Left renal cortex interstitium (tissue), 4 donors: ENCODE data around the gene CLVS2. TPM values are rescaled to one million over a fixed set of nuclear protein-coding genes. Genes with fewer than 3 reads are reported as not detected.

Experiments used
- DNase-seq, 4 donors: peaks; one replicate each; pipeline ENCODE4 v3.0.0-alpha.2; 2013; ENCODE audit warnings: low read depth in 4 of 4, low spot score in 2 of 4, missing footprints in 1 of 4
- polyA plus RNA-seq, 4 donors: library from polyadenylated mRNA; unstranded; fragments of 120-200 nt; gene quantifications; one replicate each; pipeline ENCODE4 v1.2.1, GENCODE V29; 2013; ENCODE audit not compliant: insufficient read length in 4 of 4

The CLVS2 gene
- polyA plus RNA-seq, 4 donors = 0.17 to 0.28 (median 0.22) TPM

DNA sequence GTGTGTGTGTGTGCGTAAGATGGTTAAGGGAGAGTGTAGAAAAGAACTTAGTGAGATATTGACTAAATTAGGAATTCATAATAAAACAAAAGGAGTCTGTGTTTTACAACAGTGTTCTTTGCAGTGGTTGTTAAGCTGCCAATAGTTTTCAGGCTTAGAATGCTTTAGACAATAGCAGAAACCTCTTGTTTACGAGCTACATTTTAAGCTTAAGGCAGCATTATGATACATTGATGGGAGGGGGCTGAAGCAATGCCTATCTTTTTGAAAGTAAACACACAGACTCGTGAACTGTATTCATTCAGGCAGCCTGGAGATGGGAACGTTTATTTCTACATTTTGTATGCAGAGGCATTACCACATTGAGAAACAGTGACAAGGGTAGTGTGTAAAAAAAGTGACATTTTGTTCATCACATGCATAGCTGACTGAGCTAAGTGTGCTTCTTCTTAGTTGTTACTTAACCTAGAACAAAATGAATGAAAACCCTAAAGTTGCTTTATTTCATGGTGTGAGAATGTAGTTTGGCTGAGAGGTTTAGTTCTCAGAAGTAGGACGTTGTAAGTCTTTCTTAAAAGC is 21.2 kb downstream of the CLVS2 start:
- DNase-seq = no peak

DNA sequence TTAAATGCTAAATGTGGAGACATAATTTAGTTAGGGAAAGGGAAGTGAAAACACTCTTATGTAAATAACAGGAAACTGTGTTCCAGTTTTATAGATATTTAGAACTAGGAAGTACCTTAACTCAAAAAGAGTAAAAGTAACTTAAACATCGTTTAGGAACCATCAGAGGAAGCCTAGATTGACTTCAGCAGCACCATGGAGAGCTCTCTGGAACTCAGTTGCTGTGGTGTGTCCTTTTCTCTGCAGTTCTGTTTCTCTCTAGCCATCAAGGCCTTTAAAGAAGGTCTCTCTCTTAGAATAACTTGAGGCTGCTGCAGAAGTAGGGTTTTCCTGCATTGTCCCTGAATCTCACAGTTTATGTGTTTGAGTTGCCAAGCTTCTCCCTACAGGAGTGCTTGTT is 26.9 kb downstream of the CLVS2 start:
- peak in 1 of 4 donors; percentile 24 for DNase-seq

GRCh38 chr6:123024976-123025375 is 28.9 kb downstream of the CLVS2 start:
- DNase-seq = peak in 1 of 4 donors; percentile 12

- DNase-seq = no peak
These were observed 31.4 kb downstream of the CLVS2 start for GRCh38 chr6:123027408-123027807.

DNA sequence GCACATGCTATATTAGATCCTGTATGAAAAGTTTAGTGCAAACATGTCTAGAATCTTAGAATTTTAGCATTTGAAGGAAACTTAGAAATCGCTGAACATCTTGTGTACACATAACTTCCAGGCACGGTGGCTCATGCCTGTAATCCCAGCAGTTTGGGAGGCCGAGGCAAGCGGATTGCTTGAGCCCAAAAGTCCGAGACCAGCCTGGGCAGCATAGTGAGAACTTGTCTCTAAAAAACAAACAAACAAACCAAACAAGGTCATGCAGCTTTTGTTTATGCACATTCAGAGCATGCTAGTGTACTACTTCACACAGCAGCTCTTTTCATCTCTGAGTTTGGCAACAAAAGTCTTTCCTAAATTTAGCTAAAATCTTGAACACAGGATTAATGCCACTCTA is 32.2 kb downstream of the CLVS2 start:
- DNase-seq = no peak

GRCh38 chr6:123030282-123030681 is 34.2 kb downstream of the CLVS2 start:
- no peak for DNase-seq

DNA sequence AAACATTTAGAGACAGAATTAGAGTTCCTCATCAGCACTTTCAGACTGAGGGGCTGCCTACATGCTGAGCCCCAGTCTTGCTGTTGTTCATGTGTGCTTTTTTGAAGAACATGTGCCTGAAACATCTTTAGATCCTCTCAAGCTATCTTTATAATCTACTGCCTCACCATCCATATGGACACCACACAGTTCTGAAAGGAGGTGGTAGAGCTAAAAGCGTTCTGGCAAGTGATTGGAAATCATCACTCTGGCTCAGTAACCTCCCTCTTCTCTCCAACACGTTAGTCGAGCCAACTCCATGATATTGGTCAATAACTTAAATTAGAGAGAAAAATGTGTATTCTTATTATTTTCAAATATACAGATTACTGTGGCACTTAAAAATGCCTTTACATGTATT is 40.6 kb downstream of the CLVS2 start:
- no peak for DNase-seq

- DNase-seq = no peak
These were observed 43.4 kb downstream of the CLVS2 start for GRCh38 chr6:123039431-123039830.

GRCh38 chr6:123042401-123042800 is 46.4 kb downstream of the CLVS2 start:
- DNase-seq = no peak

- no peak for DNase-seq
These were observed 48.4 kb downstream of the CLVS2 start for GRCh38 chr6:123044341-123044860.

GRCh38 chr6:123053602-123054225 is 57.7 kb downstream of the CLVS2 start:
- DNase-seq = peak in 1 of 4 donors; percentile 4

DNA sequence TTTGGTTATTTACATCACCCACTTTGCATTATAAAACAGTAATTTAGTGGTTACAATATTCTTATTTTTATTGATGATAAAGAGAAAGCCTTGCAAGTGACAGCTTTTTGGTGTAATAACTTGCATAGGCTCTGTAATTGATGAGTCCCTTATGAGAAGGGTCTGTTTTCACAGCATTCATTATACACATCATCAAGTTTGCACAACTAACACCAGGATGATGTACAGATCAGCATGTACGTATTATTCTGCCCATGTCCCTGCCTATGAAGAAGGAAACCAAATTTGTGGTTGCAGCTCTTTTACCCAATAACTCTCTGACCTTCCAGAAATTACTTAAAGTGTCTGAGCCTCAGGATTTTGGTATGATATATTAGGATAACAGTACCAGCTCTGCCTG is 59.2 kb downstream of the CLVS2 start:
- no peak for DNase-seq

GRCh38 chr6:123062670-123063069 is 66.6 kb downstream of the CLVS2 start:
- no peak for DNase-seq

GRCh38 chr6:123064038-123064437 is 68.0 kb downstream of the CLVS2 start:
- no peak for DNase-seq

- no peak for DNase-seq
These were observed 78.6 kb downstream of the CLVS2 start for GRCh38 chr6:123074616-123075015.

- DNase-seq = no peak
These were observed 89.4 kb downstream of the CLVS2 start for GRCh38 chr6:123085403-123085802.

- no peak for DNase-seq
These were observed 93.2 kb downstream of the CLVS2 start for GRCh38 chr6:123089226-123089625.

DNA sequence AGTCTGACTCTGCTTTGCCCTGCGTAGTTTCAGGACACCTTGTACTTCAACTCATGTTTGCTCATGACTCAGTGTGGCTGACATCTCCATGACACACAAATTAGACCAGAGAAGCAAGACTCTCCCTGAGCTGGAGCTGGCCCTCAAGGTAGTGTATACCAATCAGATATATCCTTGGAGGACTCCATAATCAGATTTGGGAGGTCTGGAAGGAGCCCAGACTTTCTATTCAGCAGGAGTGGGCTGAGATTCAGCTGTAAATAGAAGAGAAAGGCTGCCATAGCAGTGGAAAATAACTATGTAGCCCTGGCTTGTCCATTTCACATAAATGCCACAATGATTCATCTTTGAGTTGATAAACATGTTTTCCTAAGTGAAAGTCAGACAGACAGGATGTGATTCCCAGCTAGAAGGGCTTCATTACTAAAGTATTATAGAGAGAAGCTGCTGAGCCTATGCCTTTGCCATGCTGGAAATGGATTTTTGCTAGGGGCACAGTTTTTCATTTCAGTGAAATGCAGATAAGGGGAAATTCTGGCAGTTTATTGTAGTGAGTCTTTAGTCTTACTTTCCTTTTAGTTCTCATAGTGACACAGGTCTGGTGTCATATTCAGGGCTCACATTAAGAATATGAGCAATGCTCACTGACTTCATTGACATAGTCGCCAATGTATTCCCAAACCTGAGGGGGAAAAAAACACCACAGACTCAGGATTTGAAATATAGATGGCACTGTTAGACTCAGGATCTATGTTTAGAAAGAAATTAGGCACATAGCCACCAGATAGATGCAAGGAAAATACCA is 95.3 kb downstream of the CLVS2 start:
- DNase-seq = no peak

GRCh38 chr6:123091896-123092271 is 95.8 kb downstream of the CLVS2 start:
- no peak for DNase-seq

DNA sequence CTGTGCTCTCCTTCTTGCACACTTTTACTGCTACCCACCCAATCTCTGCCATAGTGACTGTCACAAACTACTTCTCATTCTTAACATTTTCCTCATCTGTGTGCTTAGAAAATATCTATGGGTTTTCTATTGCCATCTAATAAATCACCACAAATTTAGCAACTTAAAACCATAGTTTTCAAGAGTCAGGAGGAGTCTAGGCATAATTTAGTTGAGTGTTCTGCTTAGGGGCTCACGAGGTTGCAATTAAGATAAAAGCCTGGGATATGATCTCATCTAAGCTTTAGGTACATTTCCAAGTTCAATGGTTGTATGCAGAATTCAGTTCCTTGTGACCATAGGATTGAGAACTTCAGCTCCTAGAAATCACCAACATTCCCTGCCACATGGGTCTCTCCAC is 98.8 kb downstream of the CLVS2 start:
- DNase-seq = no peak

DNA sequence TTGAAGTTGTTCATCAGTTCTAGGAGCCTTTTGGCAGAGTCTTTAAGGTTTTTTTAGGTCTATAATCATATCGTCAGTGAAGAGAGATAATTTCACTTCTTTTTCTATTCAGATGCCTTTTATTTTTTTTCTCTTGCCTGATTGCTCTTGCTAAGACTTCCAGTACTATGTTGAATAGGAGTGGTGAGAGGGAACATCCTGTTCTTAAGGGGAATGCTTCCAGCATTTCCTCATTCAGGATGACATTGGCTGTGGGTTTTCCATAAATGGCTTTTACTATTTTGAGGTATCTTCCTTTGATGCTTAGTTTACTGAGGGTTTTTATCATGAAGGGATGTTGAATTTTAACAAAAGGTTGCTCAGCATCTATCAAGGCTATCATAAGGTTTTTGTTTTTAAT is 109.5 kb downstream of the CLVS2 start:
- no peak for DNase-seq

DNA sequence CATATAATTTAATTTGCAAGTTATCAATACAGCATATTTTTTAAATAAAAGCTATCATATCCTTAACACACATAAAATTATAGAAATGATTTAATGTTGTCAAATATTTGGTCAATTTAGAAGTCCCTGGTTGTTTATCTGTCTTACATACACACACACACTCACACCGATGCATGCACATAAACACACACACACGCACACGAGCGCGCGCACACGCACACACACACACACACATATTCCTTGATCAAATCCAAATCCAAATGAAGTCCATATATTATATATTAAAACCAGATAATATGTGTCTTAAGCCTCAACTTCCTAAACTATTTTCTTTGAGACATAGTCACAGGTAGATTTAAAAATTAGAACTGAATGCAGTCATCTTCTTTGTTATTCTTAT is 120.3 kb downstream of the CLVS2 start:
- DNase-seq = no peak
